ENCODE measurements around the gene LCN12. TPM values are rescaled to one million over a fixed set of nuclear protein-coding genes. Genes with fewer than 3 reads are reported as not detected.

The LCN12 gene
- total RNA-seq, 1 experiment from 2014 or later = 2.5 TPM

DNA sequence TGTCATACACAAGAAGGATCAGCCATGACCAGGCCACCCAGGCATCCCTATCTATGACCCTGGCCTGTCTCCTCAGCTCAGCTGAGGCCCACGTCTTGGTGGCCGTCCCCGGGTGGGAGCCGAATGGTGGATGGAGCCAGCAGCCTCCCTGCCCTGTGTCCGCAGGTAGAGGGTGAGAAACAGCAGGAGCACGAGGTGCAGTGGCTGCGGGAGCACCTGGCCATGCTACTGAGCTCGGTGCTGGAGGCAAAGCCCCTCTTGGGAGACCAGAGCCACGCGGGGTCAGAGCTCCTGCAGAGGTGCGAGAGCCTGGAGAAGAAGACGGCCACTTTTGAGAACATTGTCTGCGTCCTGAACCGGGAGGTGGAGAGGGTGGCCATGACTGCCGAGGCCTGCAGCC, 32.0 kb upstream of the LCN12 start:
- intact Hi-C loops (cut with micrococcal nuclease; ENCODE audit: unreplicated experiment) (no loop called here), in situ Hi-C loops (cut with HindIII; ENCODE audit: low pct_unique_long_range_greater_than_20kb, low sequenced_read_pairs) (no loop called here)
- Histone ChIP-seq H3K4me3 (ENCODE audit: low read depth in 2 of 2, low read length in 2 of 2) (no peak overlapping the region), H3K4me1 (ENCODE audit: control insufficient read depth, insufficient read depth, low read length) (no peaks in the 10 kb centered on the region), H3K27me3 (ENCODE audit: control insufficient read depth, insufficient read depth, low read length) (no peaks in the 10 kb centered on the region), H3K36me3 (ENCODE audit: control insufficient read depth, insufficient read depth, low read length) (peaks cover 3% of the 10 kb centered on the region; the same call in 1 of the 2 replicates), H3K9me3 (ENCODE audit: control insufficient read depth, insufficient read depth, low read depth, low read length) (no peaks in the 10 kb centered on the region), H3K27ac (ENCODE audit: low read length) (no peak overlapping the region)
- BruUV-seq (replicated peaks) = no TSS peak
- ChIA-PET POLR2A (interaction anchor here (0.6 kb wide), 1 partner anchor 16 kb away, joined by 3 read pairs; no protein-coding TSS in a partner anchor), CTCF (no interaction called here)
- TF ChIP-seq SIN3A (IDR thresholded peaks at IDR 0.05; ENCODE audit: borderline replicate concordance, insufficient read depth, low read depth, low read length) (no peak), POLR2AphosphoS5 (IDR thresholded peaks at IDR 0.05; ENCODE audit: low read depth, low read length) (no peak), TCF7L2 (IDR thresholded peaks at IDR 0.05; ENCODE audit: low read depth, low read length) (no peak), CTCF (IDR thresholded peaks at IDR 0.05) (no peak)
- TF ChIP-seq, protein P1, sequence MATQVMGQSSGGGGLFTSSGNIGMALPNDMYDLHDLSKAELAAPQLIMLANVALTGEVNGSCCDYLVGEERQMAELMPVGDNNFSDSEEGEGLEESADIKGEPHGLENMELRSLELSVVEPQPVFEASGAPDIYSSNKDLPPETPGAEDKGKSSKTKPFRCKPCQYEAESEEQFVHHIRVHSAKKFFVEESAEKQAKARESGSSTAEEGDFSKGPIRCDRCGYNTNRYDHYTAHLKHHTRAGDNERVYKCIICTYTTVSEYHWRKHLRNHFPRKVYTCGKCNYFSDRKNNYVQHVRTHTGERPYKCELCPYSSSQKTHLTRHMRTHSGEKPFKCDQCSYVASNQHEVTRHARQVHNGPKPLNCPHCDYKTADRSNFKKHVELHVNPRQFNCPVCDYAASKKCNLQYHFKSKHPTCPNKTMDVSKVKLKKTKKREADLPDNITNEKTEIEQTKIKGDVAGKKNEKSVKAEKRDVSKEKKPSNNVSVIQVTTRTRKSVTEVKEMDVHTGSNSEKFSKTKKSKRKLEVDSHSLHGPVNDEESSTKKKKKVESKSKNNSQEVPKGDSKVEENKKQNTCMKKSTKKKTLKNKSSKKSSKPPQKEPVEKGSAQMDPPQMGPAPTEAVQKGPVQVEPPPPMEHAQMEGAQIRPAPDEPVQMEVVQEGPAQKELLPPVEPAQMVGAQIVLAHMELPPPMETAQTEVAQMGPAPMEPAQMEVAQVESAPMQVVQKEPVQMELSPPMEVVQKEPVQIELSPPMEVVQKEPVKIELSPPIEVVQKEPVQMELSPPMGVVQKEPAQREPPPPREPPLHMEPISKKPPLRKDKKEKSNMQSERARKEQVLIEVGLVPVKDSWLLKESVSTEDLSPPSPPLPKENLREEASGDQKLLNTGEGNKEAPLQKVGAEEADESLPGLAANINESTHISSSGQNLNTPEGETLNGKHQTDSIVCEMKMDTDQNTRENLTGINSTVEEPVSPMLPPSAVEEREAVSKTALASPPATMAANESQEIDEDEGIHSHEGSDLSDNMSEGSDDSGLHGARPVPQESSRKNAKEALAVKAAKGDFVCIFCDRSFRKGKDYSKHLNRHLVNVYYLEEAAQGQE (IDR thresholded peaks at IDR 0.05; ENCODE audit: insufficient read depth in 1 of 2, low read depth in 2 of 2, low read length in 1 of 2) = no peak
- no peak for ATAC-seq
- no peak for DNase-seq (ENCODE audit: low read depth, low spot score)

DNA sequence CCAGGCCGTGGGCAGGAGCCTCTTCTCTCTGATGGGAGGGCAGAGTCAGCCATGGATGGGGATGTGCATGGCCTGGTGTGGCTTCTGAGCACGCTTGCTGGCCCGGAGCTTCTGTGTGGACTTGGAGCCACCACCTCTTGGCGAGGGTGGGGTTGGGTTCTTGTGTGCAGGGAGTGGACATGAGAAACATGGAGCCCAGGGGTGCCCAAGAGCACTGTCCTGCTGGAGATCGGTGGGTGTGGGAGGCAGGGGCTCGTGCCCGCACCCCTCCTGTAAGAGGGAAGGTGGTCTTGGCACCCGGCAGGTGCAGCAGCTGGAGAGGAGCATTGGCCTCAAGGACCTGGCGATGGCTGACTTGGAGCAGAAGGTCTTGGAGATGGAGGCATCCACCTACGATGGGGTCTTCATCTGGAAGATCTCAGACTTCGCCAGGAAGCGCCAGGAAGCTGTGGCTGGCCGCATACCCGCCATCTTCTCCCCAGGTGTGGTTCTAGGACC, 31.3 kb upstream of the LCN12 start:
- Histone ChIP-seq H3K4me3 (ENCODE audit: low read depth in 2 of 2, low read length in 2 of 2) (no peak overlapping the region), H3K9me3 (ENCODE audit: control insufficient read depth, insufficient read depth, low read depth, low read length) (no peaks in the 10 kb centered on the region), H3K4me1 (ENCODE audit: control insufficient read depth, insufficient read depth, low read length) (no peaks in the 10 kb centered on the region), H3K27me3 (ENCODE audit: control insufficient read depth, insufficient read depth, low read length) (no peaks in the 10 kb centered on the region), H3K36me3 (ENCODE audit: control insufficient read depth, insufficient read depth, low read length) (peaks cover 3% of the 10 kb centered on the region; the same call in 1 of the 2 replicates), H3K27ac (ENCODE audit: low read length) (no peak overlapping the region)
- POLR2A ChIA-PET = interaction anchor here (0.6 kb wide), 1 partner anchor 16 kb away, joined by 3 read pairs; no protein-coding TSS in a partner anchor
- DNase-seq (ENCODE audit: low read depth, low spot score) = no peak
- TF ChIP-seq CTCF (IDR thresholded peaks at IDR 0.05) = no peak
- no peak for TF ChIP-seq POLR2AphosphoS5 (IDR thresholded peaks at IDR 0.05; ENCODE audit: low read depth, low read length)
- no peak for TF ChIP-seq TCF7L2 (IDR thresholded peaks at IDR 0.05; ENCODE audit: low read depth, low read length)
- no peak for TF ChIP-seq SIN3A (IDR thresholded peaks at IDR 0.05; ENCODE audit: borderline replicate concordance, insufficient read depth, low read depth, low read length)
- TF ChIP-seq, protein P1 (IDR thresholded peaks at IDR 0.05; ENCODE audit: insufficient read depth in 1 of 2, low read depth in 2 of 2, low read length in 1 of 2) = no peak
- intact Hi-C loops (cut with micrococcal nuclease; ENCODE audit: unreplicated experiment) = no loop called here
- in situ Hi-C loops (cut with HindIII; ENCODE audit: low pct_unique_long_range_greater_than_20kb, low sequenced_read_pairs) = no loop called here
- ATAC-seq = no peak
- CTCF ChIA-PET = interaction anchor here (0.7 kb wide), 1 partner anchor 21 kb away, joined by 5 read pairs; no protein-coding TSS in a partner anchor
- no TSS peak for BruUV-seq (replicated peaks)

All from Panc1 (cell line).